ENCODE measurements around the gene PAK5.

PAK5 gene

GRCh38 chr20:9571783-9572182 is 267.1 kb downstream of the PAK5 start:
- no peak for DNase-seq (ENCODE audit: low read depth)
- no peak overlapping the region for H3K4me3 ChIP-seq (ENCODE audit: control insufficient read depth, low read depth, low read length)
- TF ChIP-seq CTCF (conservative IDR thresholded peaks at IDR 0.05; ENCODE audit: control insufficient read depth, insufficient read depth, low read depth, low read length), result no peak

- no peak for DNase-seq (ENCODE audit: low read depth)
These were observed 268.3 kb downstream of the PAK5 start for GRCh38 chr20:9570612-9571011.

GRCh38 chr20:9566977-9567376 is 271.9 kb downstream of the PAK5 start:
- no peak for DNase-seq (ENCODE audit: low read depth)
- no peak for TF ChIP-seq CTCF (conservative IDR thresholded peaks at IDR 0.05; ENCODE audit: control insufficient read depth, insufficient read depth, low read depth, low read length)
- H3K4me3 ChIP-seq (ENCODE audit: control insufficient read depth, low read depth, low read length), result no peak overlapping the region

More at GRCh38 chr20:9570612-9571011, 268.3 kb downstream of the PAK5 start:
- no peak overlapping the region for H3K4me3 ChIP-seq (ENCODE audit: control insufficient read depth, low read depth, low read length)
- TF ChIP-seq CTCF (conservative IDR thresholded peaks at IDR 0.05; ENCODE audit: control insufficient read depth, insufficient read depth, low read depth, low read length), result no peak

- no peak for DNase-seq (ENCODE audit: low read depth)
- H3K4me3 ChIP-seq (ENCODE audit: control insufficient read depth, low read depth, low read length), result no peak overlapping the region
- TF ChIP-seq CTCF (conservative IDR thresholded peaks at IDR 0.05; ENCODE audit: control insufficient read depth, insufficient read depth, low read depth, low read length), result no peak
These were observed 272.8 kb downstream of the PAK5 start for GRCh38 chr20:9565910-9566550.

GRCh38 chr20:9557411-9557810 is 281.5 kb downstream of the PAK5 start:
- no peak for DNase-seq (ENCODE audit: low read depth)
- H3K4me3 ChIP-seq (ENCODE audit: control insufficient read depth, low read depth, low read length), result no peak overlapping the region
- no peak for TF ChIP-seq CTCF (conservative IDR thresholded peaks at IDR 0.05; ENCODE audit: control insufficient read depth, insufficient read depth, low read depth, low read length)

- H3K4me3 ChIP-seq (ENCODE audit: control insufficient read depth, low read depth, low read length), result no peak overlapping the region
- TF ChIP-seq CTCF (conservative IDR thresholded peaks at IDR 0.05; ENCODE audit: control insufficient read depth, insufficient read depth, low read depth, low read length), result no peak
- peak; percentile 65 for DNase-seq (ENCODE audit: low read depth)
These were observed 283.1 kb downstream of the PAK5 start for GRCh38 chr20:9555781-9556180.

All from fibroblast of mammary gland (primary cell).